HG02870 (cell line): ENCODE results near the gene ZNF804B.

Source experiments
- ATAC-seq: cut with Tn5 transposase; IDR thresholded peaks from one replicate; pipeline ENCODE4 v1.9.1; 2021; ENCODE audit warnings: mild to moderate bottlenecking, moderate library complexity; ENCODE audit not compliant: unreplicated experiment

Gene ZNF804B

DNA sequence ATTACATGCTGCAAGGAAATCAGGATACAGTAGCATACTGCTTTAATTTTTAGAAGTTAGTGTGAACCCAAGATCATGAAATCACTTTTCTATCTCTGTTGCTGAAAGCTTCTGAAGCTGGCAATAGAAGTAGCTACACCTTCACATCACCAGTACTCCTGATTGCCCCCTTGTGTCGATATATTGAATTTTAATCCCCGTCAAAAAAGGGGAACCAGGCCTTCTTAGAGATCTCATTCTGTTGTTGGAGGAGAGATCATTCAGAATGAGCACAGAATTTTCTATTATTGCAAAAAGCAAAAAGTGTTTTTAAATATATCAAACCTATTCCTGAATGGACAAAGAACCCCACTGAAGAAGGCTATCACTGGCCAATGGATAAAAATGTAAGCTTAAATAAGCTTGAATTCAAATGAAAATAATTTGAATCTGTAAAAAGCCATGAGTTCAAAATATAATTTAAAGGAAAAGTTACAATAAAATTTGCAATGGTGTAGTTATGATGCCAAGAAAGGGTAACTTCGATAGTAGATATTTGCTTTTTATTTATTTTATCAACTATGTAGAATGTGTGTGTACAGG lies 75.7 kb downstream of the ZNF804B start:
- peak; percentile 95 for ATAC-seq

DNA sequence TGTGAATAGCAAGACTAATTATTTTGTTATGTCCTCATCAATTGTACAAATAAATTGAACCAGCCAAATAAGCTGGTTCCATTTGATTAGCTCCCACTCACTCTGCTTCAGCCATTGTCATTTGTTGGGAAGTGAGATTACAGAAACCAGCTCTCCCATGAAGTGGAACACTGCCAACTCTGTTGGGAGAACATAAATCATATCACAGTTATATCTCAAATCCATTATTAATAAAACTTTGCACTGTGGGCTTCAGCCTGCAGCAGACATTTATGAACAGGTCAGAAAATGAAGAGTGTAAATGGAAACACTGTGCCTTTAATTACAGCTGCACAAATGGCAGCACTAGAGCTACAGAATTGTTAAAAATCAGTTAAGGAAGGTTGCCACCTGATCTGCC lies 82.7 kb downstream of the ZNF804B start:
- ATAC-seq, result no peak

DNA sequence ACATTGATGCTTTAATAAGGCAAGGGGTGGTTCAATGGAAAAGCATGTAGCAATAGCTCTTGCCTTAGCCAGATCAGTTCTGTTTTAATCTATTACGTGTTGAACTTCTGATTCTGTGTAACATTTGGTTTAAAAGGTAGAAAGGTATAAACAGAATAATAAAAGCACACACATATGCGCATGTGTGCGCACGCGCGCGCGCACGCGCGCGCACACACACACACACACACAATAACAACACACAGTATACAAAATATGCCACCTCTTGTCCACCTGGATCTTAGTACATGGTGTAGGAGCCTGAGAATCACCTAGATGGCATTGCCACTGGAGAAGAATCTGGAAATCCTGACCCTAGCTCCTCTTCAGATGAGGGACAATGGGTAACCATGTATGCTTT lies 85.6 kb downstream of the ZNF804B start:
- no peak for ATAC-seq

DNA sequence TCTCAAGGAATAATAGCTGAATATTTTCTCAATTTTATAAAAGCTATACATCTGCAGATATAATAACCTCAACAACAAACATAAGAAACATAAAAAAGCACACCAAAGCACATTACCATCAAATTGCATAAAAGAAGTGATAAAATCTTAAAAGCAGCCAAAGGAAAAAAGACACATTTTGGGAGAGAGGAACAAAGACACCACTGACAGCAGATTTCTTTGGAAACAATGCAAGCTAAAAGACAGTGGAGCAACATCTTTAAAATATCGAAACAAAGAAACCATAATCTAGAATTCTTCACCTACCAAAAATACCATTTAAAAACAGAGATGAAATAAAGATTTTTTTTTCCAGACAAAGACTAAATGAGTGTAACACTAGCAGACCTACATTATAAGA lies 91.7 kb downstream of the ZNF804B start:
- ATAC-seq, result no peak

DNA sequence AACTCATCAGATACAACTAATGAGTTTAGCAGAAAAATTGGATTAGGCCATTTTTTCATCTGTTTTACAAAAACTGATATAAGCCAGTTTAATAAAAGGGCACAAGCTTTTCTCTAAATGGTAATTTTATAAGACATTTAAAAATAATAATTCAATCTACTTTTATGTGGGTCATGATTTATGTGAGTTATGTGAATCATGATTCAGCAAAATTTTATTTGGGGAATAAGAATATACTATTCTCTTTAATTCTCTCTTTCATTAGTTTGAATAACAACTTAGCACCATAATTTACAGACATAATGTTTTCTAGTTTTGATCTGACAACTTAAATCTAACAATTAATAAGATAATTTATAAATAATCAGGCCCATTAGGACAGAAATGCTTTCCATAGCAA lies 99.8 kb downstream of the ZNF804B start:
- ATAC-seq, result no peak

DNA sequence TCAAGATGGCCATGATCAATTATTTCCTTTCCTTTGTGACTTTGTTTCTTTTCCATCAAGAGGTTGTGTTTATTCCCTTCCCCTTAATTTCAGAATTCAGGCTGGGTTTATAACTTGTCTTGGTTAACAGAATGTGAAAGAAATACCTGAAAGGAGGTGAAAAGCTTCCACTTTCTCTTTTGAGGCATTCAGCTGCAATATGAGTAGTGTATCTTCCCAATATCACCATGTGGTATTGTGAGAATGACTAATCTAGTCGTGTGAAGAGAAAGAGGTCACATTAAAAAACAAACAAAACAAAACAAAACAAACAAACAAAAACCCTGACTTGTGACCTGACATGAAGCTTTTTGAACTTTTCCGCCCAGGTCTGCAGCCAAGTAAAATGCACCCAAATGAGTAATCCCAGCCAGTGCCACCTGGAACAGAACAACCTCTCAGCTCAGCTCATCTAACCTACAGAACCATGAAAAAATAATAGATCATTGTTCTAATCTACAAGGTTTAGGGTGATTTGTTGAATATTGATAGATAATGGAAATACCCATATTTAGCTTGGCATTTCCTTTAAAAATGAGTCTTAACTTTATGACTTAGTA lies 106.9 kb downstream of the ZNF804B start:
- no peak for ATAC-seq

DNA sequence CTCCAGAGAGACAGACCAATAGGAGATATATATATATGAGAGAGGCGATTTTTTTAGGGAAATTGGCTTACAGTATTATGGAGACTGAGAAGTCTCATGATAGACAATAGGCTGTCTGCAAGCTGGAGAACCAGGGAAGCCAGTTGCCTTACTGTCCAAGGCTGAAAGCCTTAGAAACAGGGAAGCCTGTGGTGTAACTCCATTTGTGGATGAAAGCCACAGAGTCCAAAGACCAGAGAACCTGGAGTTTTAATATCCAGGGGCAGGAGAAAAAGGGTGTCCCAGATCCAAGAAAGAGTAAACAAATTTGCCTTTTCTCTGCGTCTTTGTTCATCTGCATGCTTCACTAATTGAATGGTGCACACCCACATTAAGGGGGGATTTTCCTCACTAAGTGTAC lies 107.7 kb downstream of the ZNF804B start:
- no peak for ATAC-seq

DNA sequence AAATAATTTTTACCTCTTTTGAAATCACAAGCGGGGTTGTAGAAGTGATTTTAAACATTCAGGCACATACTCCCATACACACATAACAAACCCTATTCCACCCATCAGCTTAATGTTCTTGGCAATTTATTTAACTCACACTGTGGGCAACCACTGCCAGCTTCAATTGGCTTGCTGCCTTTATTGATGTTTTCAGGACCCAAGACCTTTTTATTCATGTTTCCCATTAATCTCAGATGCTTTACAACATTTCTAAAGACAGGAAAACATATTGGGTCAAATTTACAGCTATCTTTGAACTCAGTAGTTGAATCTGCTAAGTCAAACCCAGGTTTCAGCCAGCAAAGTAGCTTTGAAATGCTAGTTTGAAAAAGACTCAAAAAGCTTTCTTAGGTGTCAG lies 109.0 kb downstream of the ZNF804B start:
- no peak for ATAC-seq

DNA sequence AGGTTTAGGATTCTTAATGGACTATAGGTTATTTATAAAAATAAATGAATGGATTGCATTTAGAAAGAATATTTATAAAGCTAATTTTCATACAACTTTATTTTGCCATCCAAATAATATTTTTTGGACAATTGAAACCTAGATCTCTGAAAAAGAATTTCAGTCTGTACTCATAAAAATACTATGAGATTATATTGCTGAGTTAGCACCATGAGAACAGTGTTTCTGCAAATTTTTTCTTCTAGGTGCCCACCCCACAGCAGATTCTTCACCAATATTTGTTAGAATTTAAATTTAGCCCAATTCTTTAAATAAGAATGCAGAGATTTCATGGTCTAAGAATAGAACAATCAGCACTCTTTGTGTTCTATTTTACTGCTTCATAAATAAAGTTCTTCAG lies 121.6 kb downstream of the ZNF804B start:
- no peak for ATAC-seq

DNA sequence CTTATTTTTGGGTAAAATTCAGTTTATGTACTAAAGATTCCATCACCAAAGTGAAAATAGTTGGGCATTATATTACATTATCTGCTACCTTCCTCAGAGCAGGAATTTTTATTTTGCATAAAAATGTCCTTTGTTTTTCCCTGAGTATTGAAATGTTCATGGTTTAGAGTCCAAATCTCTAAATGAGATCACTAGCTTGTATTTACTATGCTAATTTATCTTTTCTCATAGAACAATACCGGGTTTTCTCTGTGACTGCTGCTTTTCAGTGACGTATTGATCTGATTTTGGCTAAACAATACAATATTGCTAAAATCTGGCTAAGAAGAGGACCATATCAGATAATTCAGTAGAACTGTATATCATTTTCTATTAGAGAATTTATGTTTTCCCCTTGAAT lies 125.6 kb downstream of the ZNF804B start:
- ATAC-seq, result no peak

DNA sequence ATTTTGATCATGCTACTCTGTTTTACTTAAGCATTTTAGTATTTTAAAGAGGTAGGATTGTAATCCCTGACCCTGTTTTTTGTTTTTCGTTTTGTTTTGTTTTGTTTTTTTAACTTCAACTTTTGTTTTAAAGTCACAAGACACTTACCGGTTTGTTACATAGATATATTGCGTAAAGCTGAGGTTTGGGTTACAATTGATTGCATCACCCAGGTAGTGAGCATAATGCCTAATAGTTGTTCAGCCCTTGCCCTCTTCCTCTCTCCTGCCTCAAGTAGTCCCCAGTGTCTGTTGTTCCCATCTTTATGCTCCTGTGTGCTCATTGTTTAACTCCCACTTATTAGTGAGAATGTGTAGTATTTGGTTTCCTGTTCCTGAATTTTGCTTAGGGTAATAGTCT lies 129.2 kb downstream of the ZNF804B start:
- no peak for ATAC-seq

DNA sequence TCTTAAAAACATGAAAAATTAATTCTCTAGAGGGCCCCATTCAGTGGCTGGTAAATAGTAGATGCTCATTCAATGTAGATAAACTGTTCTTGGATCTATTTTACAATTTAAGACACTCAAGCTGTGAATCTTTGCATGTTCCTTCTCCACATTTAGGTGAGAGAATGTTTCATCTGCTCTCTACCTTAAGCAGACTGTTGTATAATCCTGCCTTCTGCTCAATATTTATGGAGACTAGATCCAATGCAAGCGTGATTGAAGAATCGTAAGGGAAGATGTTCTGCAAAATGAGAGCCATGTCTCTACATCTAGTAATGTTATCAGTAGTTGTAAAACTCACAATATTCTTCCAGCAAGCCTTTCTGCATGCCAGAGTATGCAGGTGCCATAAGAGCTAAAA lies 151.0 kb downstream of the ZNF804B start:
- ATAC-seq, result no peak

DNA sequence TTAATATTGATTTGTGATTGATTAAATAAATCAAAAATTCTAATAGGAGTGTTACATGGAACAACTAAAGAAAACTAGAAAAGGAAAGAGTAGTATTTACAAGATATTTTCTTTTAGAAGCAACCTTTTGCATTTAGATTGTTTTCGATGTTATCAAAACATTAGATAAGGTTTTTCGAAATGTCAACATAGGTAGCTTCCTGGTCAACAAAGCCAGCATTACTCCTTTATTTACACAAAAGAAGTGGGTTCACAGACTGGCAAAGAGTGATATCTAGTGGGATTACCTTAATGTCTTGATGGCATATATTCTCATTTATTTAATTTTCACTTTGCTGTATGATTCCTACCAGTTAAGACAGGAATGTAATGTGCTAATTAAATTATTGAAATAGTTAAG lies 153.4 kb downstream of the ZNF804B start:
- ATAC-seq, result no peak

DNA sequence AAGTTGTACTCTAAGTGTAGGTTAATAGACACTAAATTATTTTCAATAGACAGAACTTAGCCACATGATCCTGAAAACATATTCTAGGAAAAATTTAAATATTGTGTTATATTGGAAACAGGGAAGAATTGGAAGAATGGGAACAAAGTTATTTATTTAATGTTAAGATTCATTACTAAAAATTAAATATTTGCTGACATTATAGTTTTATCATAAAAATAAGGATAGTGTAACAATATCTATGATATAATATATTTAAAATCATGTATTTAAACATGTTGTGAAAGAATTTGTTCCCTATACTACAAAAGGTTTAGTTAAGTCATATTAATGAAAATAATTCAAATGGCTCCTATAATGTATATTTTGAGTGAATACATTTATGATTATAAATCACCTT lies 156.1 kb downstream of the ZNF804B start:
- ATAC-seq, result no peak

DNA sequence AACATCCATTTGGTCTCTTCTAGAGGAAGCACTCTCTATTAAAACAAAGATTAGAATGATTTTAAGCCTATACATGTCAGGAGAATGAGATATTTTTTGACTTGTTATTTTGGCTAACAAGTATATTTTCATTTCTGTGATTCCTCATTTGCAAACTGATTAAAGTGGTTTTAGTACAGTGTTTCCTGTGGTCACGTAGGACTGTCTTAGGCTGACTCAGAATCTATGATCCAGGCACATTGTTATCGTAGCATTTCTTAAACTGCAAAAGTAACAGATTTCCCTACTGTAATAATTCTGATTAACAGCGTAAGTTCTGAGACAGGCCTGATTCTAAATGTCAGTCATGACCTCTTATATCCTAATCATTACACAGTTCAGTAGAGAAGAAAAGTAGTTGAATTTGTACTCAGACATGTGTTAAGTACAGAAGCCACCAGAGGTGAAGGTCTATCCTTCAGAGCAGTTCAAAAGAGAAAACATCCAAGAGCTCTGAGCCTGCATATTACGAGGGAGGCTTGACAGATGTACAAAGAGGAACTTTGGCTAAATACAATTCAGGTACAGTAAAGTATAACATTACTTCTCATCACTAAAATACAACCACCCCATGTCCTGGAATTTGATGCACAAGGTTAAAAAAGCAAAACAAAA lies 160.1 kb downstream of the ZNF804B start:
- ATAC-seq, result no peak

DNA sequence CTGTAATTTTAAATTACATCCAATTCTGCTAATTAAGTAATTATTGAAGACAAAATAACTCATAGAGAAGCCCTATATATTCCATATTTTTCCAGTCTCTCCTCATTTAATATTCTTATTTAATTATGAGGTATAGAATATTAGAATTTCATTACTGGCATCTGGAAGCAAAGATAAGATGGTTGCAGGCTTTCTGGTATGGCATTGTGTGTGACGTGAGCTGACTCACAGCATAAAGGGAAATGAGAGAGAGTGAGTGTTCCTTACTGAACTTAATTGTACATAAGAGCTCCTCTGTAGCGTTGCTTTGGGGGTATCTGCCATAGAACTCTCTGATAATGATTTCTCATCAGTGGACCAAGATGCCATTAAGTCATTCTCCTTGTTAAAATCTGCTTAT lies 163.4 kb downstream of the ZNF804B start:
- ATAC-seq, result no peak

DNA sequence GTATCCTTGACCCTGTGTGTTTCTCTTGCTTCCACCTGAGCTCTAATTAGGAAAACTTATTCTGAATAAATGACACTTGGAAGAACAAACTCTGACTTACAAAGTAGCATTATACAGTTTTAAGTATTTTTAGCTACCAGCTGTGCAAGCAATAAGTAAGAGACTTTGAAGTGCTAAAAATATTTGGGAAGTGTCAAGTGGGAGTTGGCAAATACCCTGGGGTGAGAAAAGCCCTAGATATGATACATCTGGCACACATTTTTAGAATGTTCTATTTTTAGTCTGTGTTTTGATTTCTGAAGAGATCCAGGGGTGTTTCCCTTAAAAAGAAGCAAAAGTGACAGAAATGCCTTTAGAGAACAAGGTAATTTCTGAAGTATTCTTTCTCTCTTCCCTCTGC lies 168.8 kb downstream of the ZNF804B start:
- ATAC-seq, result no peak

DNA sequence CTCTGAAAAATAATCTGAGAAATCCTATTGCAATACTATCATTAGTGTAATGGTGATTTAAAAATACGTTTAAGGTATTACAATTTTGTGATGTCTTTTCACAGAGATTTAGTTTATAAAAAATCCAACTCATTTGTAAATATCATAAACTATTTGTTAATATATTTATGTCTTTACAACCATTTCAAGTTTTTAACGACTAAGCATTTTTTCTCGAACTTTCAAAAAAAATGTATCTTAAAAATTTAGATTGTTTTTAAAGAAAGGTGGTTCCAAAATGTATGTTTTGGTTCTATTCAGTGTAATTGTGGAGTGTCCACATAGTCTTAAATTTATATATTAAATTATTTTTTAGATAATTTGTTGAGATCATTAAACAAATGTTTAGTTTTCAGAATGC lies 170.2 kb downstream of the ZNF804B start:
- ATAC-seq, result no peak

DNA sequence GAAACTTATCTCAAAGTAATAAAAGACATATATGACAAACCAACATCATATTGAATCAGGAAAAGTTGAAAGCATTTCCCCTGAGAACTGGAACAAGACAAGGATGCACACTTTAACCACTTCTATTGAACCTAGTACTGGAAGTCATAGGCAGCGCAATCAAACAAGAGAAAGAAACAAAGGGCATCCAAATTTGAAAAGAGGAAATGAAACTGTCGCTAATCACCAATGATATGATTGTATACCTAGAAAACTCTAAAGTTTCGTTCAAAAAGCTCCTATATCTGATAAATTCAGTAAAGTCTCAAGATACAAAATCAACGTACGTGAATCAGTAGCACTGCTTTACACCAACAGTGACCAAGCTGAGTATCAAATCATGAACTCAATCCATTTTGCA lies 173.8 kb downstream of the ZNF804B start:
- no peak for ATAC-seq

DNA sequence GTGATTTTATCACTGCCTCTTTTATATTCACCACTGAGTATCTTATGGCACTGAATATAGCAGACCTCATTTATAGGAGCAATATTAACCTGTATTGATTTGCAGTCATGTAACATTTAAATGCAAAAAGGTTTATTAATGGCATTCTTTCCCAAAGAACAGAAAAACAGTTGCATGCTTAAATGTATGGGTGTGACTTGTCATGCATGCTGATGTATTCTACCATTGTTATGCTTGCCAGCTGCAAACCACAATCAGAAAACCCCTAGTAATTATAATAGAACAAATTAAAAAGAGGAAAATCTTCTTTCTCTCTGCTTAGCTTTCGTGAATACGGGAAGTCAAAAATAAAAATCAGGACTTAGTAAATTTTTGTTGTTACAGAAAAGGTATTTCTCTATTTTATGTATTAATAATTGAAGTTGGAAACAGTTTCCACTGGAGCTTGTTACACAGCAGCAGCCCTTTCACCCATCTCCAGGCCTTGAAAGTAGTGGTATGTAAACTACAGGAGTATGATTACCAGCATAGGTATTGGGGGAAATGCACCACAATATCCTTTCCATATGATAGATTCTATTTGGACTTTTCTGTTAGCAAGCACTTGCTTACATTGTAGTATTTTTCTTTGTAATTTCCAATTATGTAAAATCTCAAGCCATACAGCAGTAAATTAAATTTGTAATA lies 183.5 kb downstream of the ZNF804B start:
- ATAC-seq, result no peak

DNA sequence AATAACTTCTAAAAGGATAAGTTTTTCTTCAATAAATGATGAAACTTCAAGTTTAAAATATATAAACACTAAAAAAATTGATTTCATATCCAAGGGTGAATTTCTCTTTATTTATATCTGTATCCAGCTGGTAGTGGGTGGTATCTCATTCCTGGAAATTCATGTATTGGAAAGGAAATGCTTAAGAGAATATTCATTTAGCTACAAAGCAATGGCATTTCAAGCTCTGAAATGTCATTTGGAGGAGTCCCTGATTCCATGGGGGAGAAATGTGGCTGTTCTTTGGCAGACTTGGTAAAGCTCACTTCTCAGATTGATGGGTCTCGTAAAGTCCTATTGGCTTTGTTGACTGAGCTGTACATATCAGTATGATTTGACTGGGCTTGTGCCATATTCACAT lies 192.3 kb downstream of the ZNF804B start:
- no peak for ATAC-seq

DNA sequence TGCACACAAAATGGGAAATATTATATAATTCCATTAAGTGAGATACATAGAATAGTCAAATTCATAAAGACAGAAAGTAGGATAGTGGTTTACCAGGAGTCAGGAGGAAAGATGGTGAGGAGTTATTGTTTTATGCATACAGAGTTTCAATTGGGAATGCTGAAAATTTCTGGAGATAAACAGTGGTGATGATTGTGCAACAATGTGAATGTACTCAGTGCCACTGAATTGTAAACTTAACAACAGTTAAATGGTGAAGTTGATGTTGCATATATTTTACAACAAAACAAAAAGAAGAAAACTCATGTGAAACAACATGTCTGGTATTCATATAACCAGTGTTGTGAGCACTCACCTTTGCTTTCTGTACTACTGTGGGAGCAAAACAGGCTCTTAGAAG lies 204.9 kb downstream of the ZNF804B start:
- ATAC-seq, result no peak
